Lower lobe of right lung (tissue), 2 donors: ENCODE measurements around the gene KCNN4. TPM values are rescaled to one million over a fixed set of nuclear protein-coding genes. Genes with fewer than 3 reads are reported as not detected.
A peak's percentile ranks its signal among the peaks of the same experiment; 100 is the strongest.

ENCODE experiments used
- ATAC-seq, 2 donors: fragments of 200-7000 bp; cut with Tn5 transposase; one replicate each; pipeline ENCODE4 v1.9.1; 2020 to 2022; ENCODE audit warnings: mild to moderate bottlenecking in 2 of 2, moderate library complexity in 2 of 2
- DNase-seq: peaks from one replicate; pipeline ENCODE4 v3.0.0-alpha.2; 2020
- H3K27ac ChIP-seq: fragments of 200-600 bp; one replicate; pipeline ENCODE4 v1.8.0; 2022
- H3K27me3 ChIP-seq: fragments of 200-600 bp; one replicate; pipeline ENCODE4 v1.8.0; 2022; ENCODE audit warnings: low read depth
- H3K36me3 ChIP-seq: fragments of 200-600 bp; one replicate; pipeline ENCODE4 v1.8.0; 2022; ENCODE audit warnings: mild to moderate bottlenecking
- H3K4me1 ChIP-seq: fragments of 200-600 bp; one replicate; pipeline ENCODE4 v1.8.0; 2022
- H3K4me3 ChIP-seq: fragments of 200-600 bp; one replicate; pipeline ENCODE4 v1.8.0; 2022; ENCODE audit warnings: mild to moderate bottlenecking
- H3K9me3 ChIP-seq: fragments of 200-600 bp; one replicate; pipeline ENCODE4 v1.8.0; 2022
- CTCF ChIP-seq: fragments of 200-600 bp; IDR thresholded peaks from one replicate; pipeline ENCODE4 v1.8.0; 2022; ENCODE audit warnings: antibody characterized with exemption, mild to moderate bottlenecking
- intact Hi-C: fragments of 100-400 bp; cut with DNase I; formaldehyde crosslinking; loops from one replicate; pipeline ENCODE4 v1.11.0; 2022
- total RNA-seq: library from RNA; stranded (reverse); fragmentation: NEBNext Ultra II Directional; extraction: Animal tissue kit (Norgen Biotek cat#: 25700); gene quantifications from one replicate; pipeline ENCODE4 v1.2.1, GENCODE V29; 2021
- donor health status: DM: no; HTN: yes; CAD: no; lungs with severe emphysema.

KCNN4 gene
- total RNA-seq, 1 donor from 2014 or later, result 3.6 TPM

- H3K36me3 ChIP-seq, result no peaks in the 10 kb centered on the region
- intact Hi-C loops, result no loop called here
- H3K27ac ChIP-seq, result no peak overlapping the region
- H3K4me1 ChIP-seq, result peaks cover 27% of the 10 kb centered on the region
- no peaks in the 10 kb centered on the region for H3K9me3 ChIP-seq
- H3K4me3 ChIP-seq, result peak overlapping the region; percentile 35
- H3K27me3 ChIP-seq, result no peaks in the 10 kb centered on the region
- DNase-seq (peak; percentile 76), ATAC-seq (peak; percentile 86 to 92)
- TF ChIP-seq CTCF, result peak; percentile 62
These were observed 6.5 kb downstream of the KCNN4 start for GRCh38 chr19:43774103-43774939.

- no peak overlapping the region for H3K4me3 ChIP-seq
These were observed 7.1 kb downstream of the KCNN4 start for GRCh38 chr19:43773725-43774102.

GRCh38 chr19:43769256-43769655 is 11.5 kb downstream of the KCNN4 start:
- no peak for TF ChIP-seq CTCF
- DNase-seq, result peak; percentile 38
- peaks cover 27% of the 10 kb centered on the region for H3K4me1 ChIP-seq
- no peaks in the 10 kb centered on the region for H3K36me3 ChIP-seq
- H3K9me3 ChIP-seq, result no peaks in the 10 kb centered on the region
- no peak for ATAC-seq
- no peak overlapping the region for H3K27ac ChIP-seq
- no peak overlapping the region for H3K4me3 ChIP-seq
- H3K27me3 ChIP-seq, result no peaks in the 10 kb centered on the region
- intact Hi-C loops, result no loop called here

More at GRCh38 chr19:43773725-43774102, 7.1 kb downstream of the KCNN4 start:
- intact Hi-C loops, result no loop called here
- Histone ChIP-seq H3K27me3 (no peaks in the 10 kb centered on the region), H3K4me1 (peaks cover 21% of the 10 kb centered on the region), H3K36me3 (no peaks in the 10 kb centered on the region), H3K27ac (no peak overlapping the region), H3K9me3 (no peaks in the 10 kb centered on the region)
- no peak for ATAC-seq
- no peak for DNase-seq
- no peak for TF ChIP-seq CTCF

- H3K4me1 ChIP-seq, result peaks cover 33% of the 10 kb centered on the region
- DNase-seq, result peak; percentile 76
- no peaks in the 10 kb centered on the region for H3K36me3 ChIP-seq
- no peaks in the 10 kb centered on the region for H3K27me3 ChIP-seq
- H3K4me3 ChIP-seq, result no peak overlapping the region
- H3K27ac ChIP-seq, result no peak overlapping the region
- intact Hi-C loops, result no loop called here
- no peaks in the 10 kb centered on the region for H3K9me3 ChIP-seq
- ATAC-seq, result peak; percentile 26 to 52
- no peak for TF ChIP-seq CTCF
These were observed 12.3 kb downstream of the KCNN4 start for GRCh38 chr19:43768273-43769050.

GRCh38 chr19:43767818-43768217 is 13.0 kb downstream of the KCNN4 start:
- H3K27me3 ChIP-seq, result no peaks in the 10 kb centered on the region
- ATAC-seq, result no peak
- H3K4me3 ChIP-seq, result no peak overlapping the region
- no peak for DNase-seq
- intact Hi-C loops, result no loop called here
- no peaks in the 10 kb centered on the region for H3K36me3 ChIP-seq
- H3K9me3 ChIP-seq, result no peaks in the 10 kb centered on the region
- peaks cover 36% of the 10 kb centered on the region for H3K4me1 ChIP-seq
- no peak for TF ChIP-seq CTCF
- H3K27ac ChIP-seq, result no peak overlapping the region
